A549 treated with DMSO at 1 μM for 4 hours (cell line): ENCODE measurements around the gene RCE1. TPM values are rescaled to one million over a fixed set of nuclear protein-coding genes. Genes with fewer than 3 reads are reported as not detected.

Experiments used
- total RNA-seq: library from RNA; stranded (reverse); fragments of 200-300 nt; extraction: Qiagen RNA extraction; gene quantifications from 5 replicates; pipeline ENCODE4 v1.2.3, GENCODE V29; 2022; ENCODE audit warnings: low read depth

RCE1 gene
- total RNA-seq, result 31.9 to 50.1 TPM (median 41.4 TPM) in 5 replicates

GRCh38 chr11:66842896-66843775 is at the start of gene RCE1:
RCE1 (plus strand) TSS chr11:66843441; CDS start chr11:66843456, 15 bp downstream.

GRCh38 chr11:66856496-66857233 is 13.4 kb downstream of the RCE1 start, which contains the start of gene LRFN4:
LRFN4 (plus strand) TSS chr11:66857064; CDS start chr11:66857745, 681 bp downstream.

Other genes starting within 250 kb of the RCE1 start
- gene RBM14, start 226.8 kb upstream of the RCE1 start, total RNA-seq, result 66.4 to 87.4 TPM (median 70.9 TPM) in 5 replicates
- 133 to 153 TPM (median 138 TPM) in 5 replicates for gene RBM4, start 204.7 kb upstream of the RCE1 start, total RNA-seq
- 17.6 to 24.0 TPM (median 22.7 TPM) in 5 replicates for gene RBM4B, start 165.6 kb upstream of the RCE1 start, total RNA-seq
- 8.2 to 13.2 TPM (median 9.9 TPM) in 5 replicates for gene SPTBN2, start 114.2 kb upstream of the RCE1 start, total RNA-seq
- 53.6 to 81.7 TPM (median 67.6 TPM) in 5 replicates for gene LRFN4, start 13.6 kb downstream of the RCE1 start, total RNA-seq
- gene PC, start 114.9 kb downstream of the RCE1 start, total RNA-seq, result 27.2 to 35.0 TPM (median 31.3 TPM) in 5 replicates
- gene C11orf86, start 131.9 kb downstream of the RCE1 start, total RNA-seq, result 28.5 to 55.5 TPM (median 43.6 TPM) in 5 replicates
- 9.6 to 12.7 TPM (median 11.4 TPM) in 5 replicates for gene SYT12, start 179.7 kb downstream of the RCE1 start, total RNA-seq
- 32.0 to 43.4 TPM (median 40.4 TPM) in 5 replicates for gene RHOD, start 213.4 kb downstream of the RCE1 start, total RNA-seq